ENCODE data around the gene RNASE9.
"Not testable (repeated sequence)": the region's sequence is repeated elsewhere in the genome, so short reads cannot be mapped to it uniquely, and the experiment has no call there.

Gene RNASE9

GRCh38 chr14:20515846-20516245 lies 45.0 kb downstream of the RNASE9 start:
- no peak for DNase-seq

GRCh38 chr14:20512177-20512905 lies 48.5 kb downstream of the RNASE9 start:
- DNase-seq, result no peak

- no peak for DNase-seq
Measured at GRCh38 chr14:20508367-20508766, 52.5 kb downstream of the RNASE9 start.

GRCh38 chr14:20507537-20507936 lies 53.3 kb downstream of the RNASE9 start:
- not testable (repeated sequence) for DNase-seq

- not testable (repeated sequence) for DNase-seq
Measured at GRCh38 chr14:20506752-20507151, 54.1 kb downstream of the RNASE9 start.

- not testable (repeated sequence) for DNase-seq
Measured at GRCh38 chr14:20506276-20506675, 54.6 kb downstream of the RNASE9 start.
